MM.1S (cell line): ENCODE measurements around the gene ADARB2.

Experiments used
- DNase-seq: peaks from one replicate; pipeline ENCODE4 v3.0.0-alpha.2; 2015
- H2AFZ ChIP-seq: fragments of 300-600 bp; sonication (generic); 2 replicates; pipeline ENCODE4 v1.6.0; 2016; ENCODE audit warnings: antibody characterized with exemption, low read length
- H3F3A ChIP-seq: fragments of 300-600 bp; sonication (generic); 2 replicates; pipeline ENCODE4 v1.6.1; 2016; ENCODE audit warnings: mild to moderate bottlenecking, antibody characterized with exemption, low read length, moderate library complexity, mixed read lengths; ENCODE audit not compliant: insufficient read depth
- H3K27ac ChIP-seq: fragments of 300-600 bp; sonication (generic); 2 replicates; pipeline ENCODE4 v1.5.1; 2016; ENCODE audit warnings: mild to moderate bottlenecking, low read length
- H3K27me3 ChIP-seq: fragments of 300-600 bp; sonication (generic); replicated peaks from 2 replicates; pipeline ENCODE4 v1.6.0; 2016; ENCODE audit warnings: low read length; ENCODE audit not compliant: insufficient read depth
- H3K36me3 ChIP-seq: fragments of 300-600 bp; sonication (generic); replicated peaks from 2 replicates; pipeline ENCODE4 v1.6.1; 2016; ENCODE audit warnings: mild to moderate bottlenecking, low read length, mixed read lengths; ENCODE audit not compliant: insufficient read depth
- H3K4me1 ChIP-seq: fragments of 300-600 bp; sonication (generic); 2 replicates; pipeline ENCODE4 v1.6.1; 2016; ENCODE audit warnings: low read length, mixed read lengths
- H3K4me2 ChIP-seq: fragments of 300-600 bp; sonication (generic); 2 replicates; pipeline ENCODE4 v1.6.0; 2016; ENCODE audit warnings: low read depth, low read length
- H3K4me3 ChIP-seq: fragments of 300-600 bp; sonication (generic); 2 replicates; pipeline ENCODE4 v1.5.1; 2016; ENCODE audit warnings: low read length, mixed read lengths
- H3K79me2 ChIP-seq: fragments of 300-600 bp; sonication (generic); 2 replicates; pipeline ENCODE4 v1.6.1; 2016; ENCODE audit warnings: mixed run types, low read length, mixed read lengths
- H3K9ac ChIP-seq: fragments of 300-600 bp; sonication (generic); 2 replicates; pipeline ENCODE4 v1.6.1; 2016; ENCODE audit warnings: low read length, mixed read lengths
- H3K9me2 ChIP-seq: fragments of 300-600 bp; sonication (generic); replicated peaks from 2 replicates; pipeline ENCODE4 v1.6.1; 2016; ENCODE audit warnings: mild to moderate bottlenecking, low read length, mixed read lengths; ENCODE audit not compliant: insufficient read depth
- H3K9me3 ChIP-seq: fragments of 300-600 bp; sonication (generic); replicated peaks from 2 replicates; pipeline ENCODE4 v1.6.1; 2016; ENCODE audit warnings: mild to moderate bottlenecking, low read length, mixed read lengths; ENCODE audit not compliant: insufficient read depth
- H4K20me1 ChIP-seq: fragments of 300-600 bp; sonication (generic); 2 replicates; pipeline ENCODE4 v1.6.1; 2016; ENCODE audit warnings: mild to moderate bottlenecking, low read length, moderate library complexity, mixed read lengths; ENCODE audit not compliant: insufficient read depth
- EZH2 ChIP-seq: fragments of 300-600 bp; sonication (generic); optimal IDR thresholded peaks from 2 replicates; pipeline ENCODE3; 2017; ENCODE audit warnings: low read depth, mild to moderate bottlenecking, antibody characterized with exemption, low read length, mixed read lengths
- EZH2phosphoT487 ChIP-seq: fragments of 300-600 bp; sonication (generic); IDR thresholded peaks from 2 replicates; pipeline ENCODE4 v1.6.1; 2018; ENCODE audit warnings: antibody characterized with exemption, low read length
- TF ChIP-seq, protein P1 (sequence below): fragments of 300-600 bp; sonication (generic); IDR thresholded peaks from 2 replicates; pipeline ENCODE4 v1.5.1; 2016; ENCODE audit warnings: antibody characterized with exemption, low read length, mixed read lengths

The ADARB2 gene

DNA sequence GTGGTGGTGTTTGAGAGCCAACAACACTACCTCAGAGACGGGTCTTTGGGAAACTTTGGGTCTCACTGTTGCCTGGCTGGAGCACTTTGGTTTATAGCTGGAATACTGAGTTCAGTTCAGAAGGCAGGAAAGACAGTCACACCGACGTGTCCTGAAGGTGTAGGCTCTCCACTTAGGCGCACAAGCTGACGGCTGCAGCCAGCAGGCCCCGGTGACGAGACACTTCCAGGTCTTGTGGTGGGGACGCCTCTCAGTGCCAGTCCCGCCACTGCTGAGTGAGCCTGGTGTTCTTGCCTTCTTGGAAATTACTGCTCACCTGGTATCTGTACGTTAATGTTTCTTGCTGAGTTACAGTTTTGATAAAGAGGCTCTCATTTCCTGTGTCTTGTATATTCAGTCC, 607.1 kb downstream of the ADARB2 start:
- no peaks in the 10 kb centered on the region; the same call in none of the 2 replicates for H3K36me3 ChIP-seq
- H4K20me1 ChIP-seq = no peaks in the 10 kb centered on the region

DNA sequence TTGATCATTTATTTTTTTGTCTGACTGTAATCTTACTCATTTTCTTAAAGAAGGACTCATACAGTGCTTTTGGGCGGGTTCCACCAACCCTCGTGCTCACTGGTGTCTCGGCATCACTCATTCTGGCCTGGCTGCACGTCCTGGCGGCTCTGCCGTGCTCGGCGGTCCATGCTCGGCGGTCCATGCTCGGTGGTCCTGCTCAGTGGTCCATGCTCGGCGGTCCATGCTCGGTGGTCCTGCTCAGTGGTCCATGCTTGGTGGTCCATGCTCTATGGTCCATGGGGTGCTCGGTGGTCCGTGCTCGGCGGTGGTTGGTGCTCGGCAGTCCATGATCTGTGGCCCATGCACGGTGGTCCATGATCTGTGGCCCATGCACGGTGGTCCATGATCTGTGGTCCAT, 608.7 kb downstream of the ADARB2 start:
- H3K4me2 ChIP-seq = no peak overlapping the region
- no peaks in the 10 kb centered on the region for H3K9me2 ChIP-seq
- peaks cover 3% of the 10 kb centered on the region for H3K36me3 ChIP-seq
- H3K9me3 ChIP-seq = no peaks in the 10 kb centered on the region
- no peaks in the 10 kb centered on the region for H4K20me1 ChIP-seq
- H3K27ac ChIP-seq = no peak overlapping the region
- TF ChIP-seq, protein P1, sequence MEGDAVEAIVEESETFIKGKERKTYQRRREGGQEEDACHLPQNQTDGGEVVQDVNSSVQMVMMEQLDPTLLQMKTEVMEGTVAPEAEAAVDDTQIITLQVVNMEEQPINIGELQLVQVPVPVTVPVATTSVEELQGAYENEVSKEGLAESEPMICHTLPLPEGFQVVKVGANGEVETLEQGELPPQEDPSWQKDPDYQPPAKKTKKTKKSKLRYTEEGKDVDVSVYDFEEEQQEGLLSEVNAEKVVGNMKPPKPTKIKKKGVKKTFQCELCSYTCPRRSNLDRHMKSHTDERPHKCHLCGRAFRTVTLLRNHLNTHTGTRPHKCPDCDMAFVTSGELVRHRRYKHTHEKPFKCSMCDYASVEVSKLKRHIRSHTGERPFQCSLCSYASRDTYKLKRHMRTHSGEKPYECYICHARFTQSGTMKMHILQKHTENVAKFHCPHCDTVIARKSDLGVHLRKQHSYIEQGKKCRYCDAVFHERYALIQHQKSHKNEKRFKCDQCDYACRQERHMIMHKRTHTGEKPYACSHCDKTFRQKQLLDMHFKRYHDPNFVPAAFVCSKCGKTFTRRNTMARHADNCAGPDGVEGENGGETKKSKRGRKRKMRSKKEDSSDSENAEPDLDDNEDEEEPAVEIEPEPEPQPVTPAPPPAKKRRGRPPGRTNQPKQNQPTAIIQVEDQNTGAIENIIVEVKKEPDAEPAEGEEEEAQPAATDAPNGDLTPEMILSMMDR = no peak
- TF ChIP-seq EZH2phosphoT487 (no peak), EZH2 (no peak)
- no peaks in the 10 kb centered on the region for H3F3A ChIP-seq
- H3K9ac ChIP-seq = no peak overlapping the region
- no peaks in the 10 kb centered on the region for H3K4me1 ChIP-seq
- H3K79me2 ChIP-seq = no peaks in the 10 kb centered on the region
- no peaks in the 10 kb centered on the region for H3K27me3 ChIP-seq
- DNase-seq = no peak
- no peak overlapping the region for H3K4me3 ChIP-seq
- H2AFZ ChIP-seq = no peak overlapping the region

More for the DNA sequence above, 607.1 kb downstream of the ADARB2 start:
- no peak for DNase-seq
- Histone ChIP-seq H3K79me2 (no peaks in the 10 kb centered on the region), H3F3A (no peaks in the 10 kb centered on the region), H3K27ac (no peak overlapping the region), H3K9ac (no peak overlapping the region), H3K4me3 (no peak overlapping the region), H2AFZ (no peak overlapping the region), H3K4me2 (no peak overlapping the region), H3K4me1 (no peaks in the 10 kb centered on the region), H3K9me2 (no peaks in the 10 kb centered on the region), H3K9me3 (no peaks in the 10 kb centered on the region), H3K27me3 (no peaks in the 10 kb centered on the region)
- TF ChIP-seq EZH2phosphoT487 (no peak), EZH2 (no peak)
- TF ChIP-seq, protein P1 = no peak

DNA sequence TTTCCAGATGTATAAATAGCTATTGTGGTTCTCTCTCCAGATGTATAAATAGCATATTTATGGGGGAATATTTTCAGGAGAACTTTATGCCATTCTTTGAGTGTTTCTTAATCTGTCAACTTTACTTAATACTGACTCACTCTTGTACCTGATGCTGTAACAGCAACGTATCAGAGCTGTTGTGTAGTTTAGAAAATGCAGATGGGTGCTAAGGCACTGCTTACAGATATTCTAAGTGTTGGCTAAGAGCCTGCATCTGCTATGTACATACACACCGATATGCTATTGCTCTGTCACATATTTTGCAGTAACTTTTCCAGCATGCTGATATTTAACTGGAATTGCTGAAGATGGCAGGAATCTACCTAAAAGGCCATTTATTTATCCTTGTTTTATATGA, 609.2 kb downstream of the ADARB2 start:
- Histone ChIP-seq H3K79me2 (no peaks in the 10 kb centered on the region), H3K9ac (no peak overlapping the region), H3K9me2 (no peaks in the 10 kb centered on the region), H3K27me3 (no peaks in the 10 kb centered on the region), H2AFZ (no peak overlapping the region), H3K4me3 (no peak overlapping the region), H3K4me1 (no peaks in the 10 kb centered on the region), H4K20me1 (no peaks in the 10 kb centered on the region), H3K4me2 (no peak overlapping the region), H3K27ac (no peak overlapping the region), H3K9me3 (no peaks in the 10 kb centered on the region), H3K36me3 (peaks cover 3% of the 10 kb centered on the region), H3F3A (no peaks in the 10 kb centered on the region)
- TF ChIP-seq EZH2 (no peak), EZH2phosphoT487 (no peak)
- TF ChIP-seq, protein P1 = no peak
- no peak for DNase-seq
